RWPE2 (cell line): ENCODE data around the gene C10orf95.

ENCODE experiments used
- ATAC-seq: fragments of 200-7000 bp; cut with Tn5 transposase; 3 replicates; pipeline ENCODE4 v1.9.1; 2021; ENCODE audit warnings: low read depth
- DNase-seq: peaks from one replicate; pipeline ENCODE4 v3.0.0-alpha.2; 2020; ENCODE audit warnings: low spot score
- H3K27ac ChIP-seq: fragments of 450-650 bp; 2 replicates; pipeline ENCODE4 v1.5.1; 2017; ENCODE audit warnings: mild to moderate bottlenecking; ENCODE audit not compliant: poor library complexity, severe bottlenecking
- H3K27me3 ChIP-seq: fragments of 250-450 bp; sonication (Bioruptor Pico); 2 replicates; pipeline ENCODE4 v1.5.1; 2021; ENCODE audit warnings: mild to moderate bottlenecking, moderate library complexity; ENCODE audit not compliant: insufficient read depth, poor library complexity, severe bottlenecking
- H3K36me3 ChIP-seq: fragments of 250-450 bp; sonication (Bioruptor Pico); 2 replicates; pipeline ENCODE4 v1.5.1; 2020; ENCODE audit warnings: low read depth, mild to moderate bottlenecking, moderate library complexity
- H3K4me1 ChIP-seq: fragments of 250-450 bp; sonication (Bioruptor Pico); 2 replicates; pipeline ENCODE4 v1.5.1; 2021; ENCODE audit warnings: mild to moderate bottlenecking, moderate library complexity; ENCODE audit not compliant: insufficient read depth, poor library complexity, severe bottlenecking
- H3K4me3 ChIP-seq: fragments of 250-450 bp; sonication (Bioruptor Pico); 2 replicates; pipeline ENCODE4 v1.5.1; 2021; ENCODE audit warnings: mild to moderate bottlenecking, moderate library complexity; ENCODE audit not compliant: severe bottlenecking
- H3K9me3 ChIP-seq: fragments of 250-450 bp; sonication (Bioruptor Pico); 2 replicates; pipeline ENCODE4 v1.5.1; 2021; ENCODE audit warnings: mild to moderate bottlenecking, moderate library complexity; ENCODE audit not compliant: severe bottlenecking
- TF ChIP-seq, protein P1 (sequence below): fragments of 450-650 bp; IDR thresholded peaks from one replicate; pipeline ENCODE4 v1.5.1; 2017; ENCODE audit warnings: mild to moderate bottlenecking, moderate library complexity; ENCODE audit not compliant: poor library complexity, severe bottlenecking

Gene C10orf95

DNA sequence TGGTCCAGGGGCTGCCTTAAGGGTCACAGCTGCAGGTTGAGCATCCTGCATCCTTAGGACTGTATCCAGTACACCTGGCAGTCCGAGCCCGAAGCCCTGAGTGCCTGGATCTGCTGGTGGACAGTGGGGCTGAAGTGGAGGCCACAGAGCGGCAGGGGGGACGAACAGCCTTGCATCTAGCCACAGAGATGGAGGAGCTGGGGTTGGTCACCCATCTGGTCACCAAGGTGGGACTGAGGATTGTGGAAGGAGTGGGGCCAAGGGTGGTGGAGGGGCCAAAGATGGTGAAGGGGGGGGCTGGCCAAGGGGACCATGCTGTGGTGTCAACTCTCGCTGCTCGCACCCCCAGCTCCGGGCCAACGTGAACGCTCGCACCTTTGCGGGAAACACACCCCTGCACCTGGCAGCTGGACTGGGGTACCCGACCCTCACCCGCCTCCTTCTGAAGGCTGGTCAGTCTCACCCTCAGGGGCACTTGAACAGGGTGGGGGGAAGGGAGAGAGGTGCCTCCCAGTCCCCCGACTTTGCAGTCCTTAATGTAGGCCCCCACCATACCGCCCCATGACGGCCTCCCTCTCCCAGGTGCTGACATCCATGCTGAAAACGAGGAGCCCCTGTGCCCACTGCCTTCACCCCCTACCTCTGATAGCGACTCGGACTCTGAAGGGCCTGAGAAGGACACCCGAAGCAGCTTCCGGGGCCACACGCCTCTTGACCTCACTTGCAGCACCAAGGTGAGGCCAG lies 50.6 kb downstream of the C10orf95 start:
- Histone ChIP-seq H3K27me3 (no peaks in the 10 kb centered on the region), H3K9me3 (no peaks in the 10 kb centered on the region), H3K27ac (peak overlapping the region; percentile 53), H3K4me1 (peaks cover 12% of the 10 kb centered on the region), H3K4me3 (no peak overlapping the region), H3K36me3 (peaks cover 27% of the 10 kb centered on the region)
- DNase-seq = no peak
- TF ChIP-seq, protein P1, sequence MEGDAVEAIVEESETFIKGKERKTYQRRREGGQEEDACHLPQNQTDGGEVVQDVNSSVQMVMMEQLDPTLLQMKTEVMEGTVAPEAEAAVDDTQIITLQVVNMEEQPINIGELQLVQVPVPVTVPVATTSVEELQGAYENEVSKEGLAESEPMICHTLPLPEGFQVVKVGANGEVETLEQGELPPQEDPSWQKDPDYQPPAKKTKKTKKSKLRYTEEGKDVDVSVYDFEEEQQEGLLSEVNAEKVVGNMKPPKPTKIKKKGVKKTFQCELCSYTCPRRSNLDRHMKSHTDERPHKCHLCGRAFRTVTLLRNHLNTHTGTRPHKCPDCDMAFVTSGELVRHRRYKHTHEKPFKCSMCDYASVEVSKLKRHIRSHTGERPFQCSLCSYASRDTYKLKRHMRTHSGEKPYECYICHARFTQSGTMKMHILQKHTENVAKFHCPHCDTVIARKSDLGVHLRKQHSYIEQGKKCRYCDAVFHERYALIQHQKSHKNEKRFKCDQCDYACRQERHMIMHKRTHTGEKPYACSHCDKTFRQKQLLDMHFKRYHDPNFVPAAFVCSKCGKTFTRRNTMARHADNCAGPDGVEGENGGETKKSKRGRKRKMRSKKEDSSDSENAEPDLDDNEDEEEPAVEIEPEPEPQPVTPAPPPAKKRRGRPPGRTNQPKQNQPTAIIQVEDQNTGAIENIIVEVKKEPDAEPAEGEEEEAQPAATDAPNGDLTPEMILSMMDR = no peak
- ATAC-seq = no peak

DNA sequence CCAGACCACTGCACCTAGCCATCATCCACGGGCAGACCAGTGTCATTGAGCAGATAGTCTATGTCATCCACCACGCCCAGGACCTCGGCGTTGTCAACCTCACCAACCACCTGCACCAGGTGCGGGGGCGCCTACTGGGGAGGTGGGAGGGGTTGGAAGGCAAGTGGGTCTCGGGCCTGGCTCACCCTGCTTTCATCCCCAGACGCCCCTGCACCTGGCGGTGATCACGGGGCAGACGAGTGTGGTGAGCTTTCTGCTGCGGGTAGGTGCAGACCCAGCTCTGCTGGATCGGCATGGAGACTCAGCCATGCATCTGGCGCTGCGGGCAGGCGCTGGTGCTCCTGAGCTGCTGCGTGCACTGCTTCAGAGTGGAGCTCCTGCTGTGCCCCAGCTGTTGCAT lies 51.3 kb downstream of the C10orf95 start:
- no peak overlapping the region for H3K27ac ChIP-seq
- no peaks in the 10 kb centered on the region for H3K9me3 ChIP-seq
- no peaks in the 10 kb centered on the region for H3K27me3 ChIP-seq
- H3K4me3 ChIP-seq = no peak overlapping the region
- no peak for ATAC-seq
- peaks cover 27% of the 10 kb centered on the region for H3K36me3 ChIP-seq
- DNase-seq = no peak
- H3K4me1 ChIP-seq = peaks cover 12% of the 10 kb centered on the region
- TF ChIP-seq, protein P1 = no peak
